Suprapubic skin (tissue), 4 donors: ENCODE measurements around the gene PF4V1.

Experiments used
- CTCF ChIP-seq, 2 donors: fragments of 200-600 bp in 1 of 2; fragments of 450-650 bp in 1 of 2; sonication (generic) in 1 of 2; IDR thresholded peaks; one replicate each; pipeline ENCODE4 v1.5.1; 2016 to 2019; ENCODE audit warnings: antibody characterized with exemption in 2 of 2, mild to moderate bottlenecking in 1 of 2, moderate library complexity in 1 of 2
- EP300 ChIP-seq: sonication (generic); formaldehyde crosslinking; IDR thresholded peaks from one replicate; pipeline ENCODE4 v1.6.1; 2017; ENCODE audit warnings: antibody characterized with exemption
- POLR2A ChIP-seq, 2 donors: fragments of 450-650 bp; IDR thresholded peaks; one replicate each; pipeline ENCODE4 v1.6.1; 2017; ENCODE audit warnings: antibody characterized with exemption in 2 of 2, mild to moderate bottlenecking in 2 of 2, moderate library complexity in 2 of 2
- POLR2AphosphoS5 ChIP-seq, 3 donors: sonication (generic); formaldehyde crosslinking; IDR thresholded peaks; one replicate each; pipeline ENCODE4 v1.6.1; 2017; ENCODE audit warnings: antibody characterized with exemption in 3 of 3

- TF ChIP-seq CTCF (IDR thresholded peaks at IDR 0.05) (no peak), POLR2A (IDR thresholded peaks at IDR 0.05) (no peak), EP300 (no peak), POLR2AphosphoS5 (IDR thresholded peaks at IDR 0.05) (no peak)
Observed at GRCh38 chr4:73869130-73870055, 16.3 kb downstream of the PF4V1 start, which contains the start of gene CXCL1.
